Measurements from ENCODE around the gene MGA.

DNA sequence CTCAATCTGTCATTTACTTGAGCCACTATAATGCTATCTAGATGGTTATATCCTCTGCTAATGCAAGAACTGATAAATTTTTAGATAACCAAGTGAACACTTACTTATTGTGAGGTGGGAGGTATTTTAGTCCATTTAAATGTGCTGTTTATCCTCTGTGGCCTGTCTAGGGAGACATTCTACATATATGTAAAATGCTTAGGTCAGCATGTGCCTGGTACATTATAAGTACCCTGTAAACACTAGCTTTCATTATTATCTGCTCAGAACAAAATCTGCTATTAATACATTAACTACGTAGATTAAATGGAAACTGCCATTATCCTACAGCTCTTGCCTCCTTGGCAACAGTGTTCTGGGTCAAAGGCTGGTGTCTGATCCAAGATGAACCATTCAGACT is 72.3 kb downstream of the MGA start:
- TF ChIP-seq JUN (IDR thresholded peaks at IDR 0.05; ENCODE audit: borderline replicate concordance, insufficient read depth, insufficient read length, low read depth) (no peak), CTCF (IDR thresholded peaks at IDR 0.05; ENCODE audit: extremely low read depth in 1 of 2, insufficient read depth in 1 of 2, low read depth in 1 of 2, low read length in 2 of 2) (no peak), POLR2A (IDR thresholded peaks at IDR 0.05; ENCODE audit: low read depth, low read length) (no peak)

Measured in endothelial cell of umbilical vein (primary cell).